GM18868 (cell line): Measurements from ENCODE around the gene KRT24.

Experiments
- ATAC-seq: cut with Tn5 transposase; IDR thresholded peaks from one replicate; pipeline ENCODE4 v1.9.1; 2021; ENCODE audit warnings: mild to moderate bottlenecking, moderate library complexity; ENCODE audit not compliant: unreplicated experiment

The KRT24 gene

GRCh38 chr17:40695874-40696472, 7.6 kb downstream of the KRT24 start:
- ATAC-seq = no peak

DNA sequence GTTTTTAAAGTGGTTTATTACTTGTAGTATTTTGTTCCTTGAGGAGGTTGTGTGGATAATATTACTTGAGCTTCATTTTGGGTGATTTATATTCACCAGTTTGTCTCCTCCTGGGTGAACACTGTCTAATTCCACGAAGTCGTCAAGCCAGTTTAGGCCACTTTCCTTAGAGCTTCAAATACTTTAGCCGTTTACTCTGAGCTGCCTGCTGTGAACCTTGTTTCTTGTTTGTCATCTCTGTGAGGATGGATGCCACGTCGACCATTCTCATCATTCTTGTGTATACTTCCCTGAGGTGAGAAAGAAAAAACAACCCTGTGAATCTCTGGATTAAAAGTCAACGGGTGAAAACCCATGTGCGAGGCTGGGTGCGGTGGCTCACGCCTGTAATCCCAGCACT, 9.0 kb downstream of the KRT24 start:
- ATAC-seq = no peak

GRCh38 chr17:40687106-40687505, 16.4 kb downstream of the KRT24 start:
- no peak for ATAC-seq

DNA sequence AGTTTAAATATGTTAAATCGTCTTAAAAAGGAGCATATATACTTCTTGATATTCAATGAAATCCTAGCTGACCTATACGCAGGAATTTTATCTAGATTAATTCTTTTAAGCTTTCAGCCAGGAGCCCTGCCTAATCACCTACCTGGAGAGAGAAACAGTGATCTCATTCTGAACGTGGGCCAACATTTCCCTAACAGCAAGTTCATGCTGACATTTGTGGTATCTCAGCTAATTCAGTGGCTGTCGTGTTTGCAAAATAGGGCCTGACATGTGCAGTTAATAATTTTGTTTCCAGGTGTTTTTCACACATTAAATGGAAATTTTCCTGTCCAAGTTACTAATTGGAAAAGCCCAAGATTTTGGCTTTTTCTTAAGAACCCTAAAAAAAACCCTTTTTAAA, 17.4 kb downstream of the KRT24 start:
- no peak for ATAC-seq

- ATAC-seq = no peak
These were observed 22.6 kb downstream of the KRT24 start for GRCh38 chr17:40680998-40681397.

GRCh38 chr17:40679523-40679907, 24.0 kb downstream of the KRT24 start:
- ATAC-seq = no peak

GRCh38 chr17:40678902-40679522, 24.5 kb downstream of the KRT24 start:
- no peak for ATAC-seq

DNA sequence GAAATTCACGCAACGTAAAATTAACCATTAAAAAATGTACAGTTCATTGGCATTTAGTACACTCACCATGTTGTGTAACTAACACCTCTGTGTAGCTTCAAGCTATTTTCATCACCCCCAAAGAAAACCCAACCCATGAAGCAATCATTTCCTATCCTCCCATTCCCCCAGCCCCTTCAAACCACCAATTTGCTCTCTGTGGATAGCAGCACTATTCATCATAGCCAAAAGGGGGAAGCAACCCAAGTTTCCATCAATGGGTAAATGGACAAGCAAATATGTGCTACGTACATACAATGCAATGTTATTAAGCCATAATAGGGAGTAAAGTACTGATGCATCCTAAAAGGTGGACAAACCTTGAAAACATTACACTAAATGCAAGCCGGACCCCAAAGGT, 27.6 kb downstream of the KRT24 start:
- ATAC-seq = no peak

GRCh38 chr17:40672654-40673053, 30.9 kb downstream of the KRT24 start:
- no peak for ATAC-seq

DNA sequence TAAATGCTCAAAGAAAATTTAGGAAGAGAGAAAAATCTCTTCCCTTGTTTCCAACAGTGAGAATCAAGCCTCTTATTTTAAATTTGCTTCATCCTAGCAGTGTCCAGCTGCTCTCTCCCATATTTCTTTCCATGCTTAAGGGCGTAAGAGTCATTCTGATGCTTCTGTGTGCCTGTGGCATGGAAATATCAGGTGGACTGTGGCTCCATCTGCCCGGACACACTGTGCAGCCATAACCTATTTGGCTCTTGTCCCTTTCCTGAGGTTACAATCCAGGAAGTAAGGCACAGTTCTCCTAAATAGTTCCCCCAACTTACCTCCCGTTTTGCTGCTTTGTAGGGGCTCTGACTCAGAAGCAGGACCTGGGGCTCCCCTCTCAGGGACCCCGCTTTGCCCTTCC, 32.3 kb downstream of the KRT24 start:
- ATAC-seq = no peak

- ATAC-seq = no peak
These were observed 37.2 kb downstream of the KRT24 start for GRCh38 chr17:40666331-40666730.

- no peak for ATAC-seq
These were observed 38.8 kb downstream of the KRT24 start, which contains the start of gene KRT222 for GRCh38 chr17:40664582-40665333. Gene KRT222, minus strand, starts transcription at chr17:40665177. Its CDS starts 78 bp downstream, at chr17:40665099.

- no peak for ATAC-seq
These were observed 40.3 kb downstream of the KRT24 start for GRCh38 chr17:40663252-40663651.

GRCh38 chr17:40659911-40660310, 43.6 kb downstream of the KRT24 start:
- ATAC-seq = no peak

- ATAC-seq = no peak
These were observed 45.2 kb downstream of the KRT24 start for GRCh38 chr17:40658396-40658795.

- ATAC-seq = no peak
These were observed 51.6 kb downstream of the KRT24 start for GRCh38 chr17:40651939-40652338.

DNA sequence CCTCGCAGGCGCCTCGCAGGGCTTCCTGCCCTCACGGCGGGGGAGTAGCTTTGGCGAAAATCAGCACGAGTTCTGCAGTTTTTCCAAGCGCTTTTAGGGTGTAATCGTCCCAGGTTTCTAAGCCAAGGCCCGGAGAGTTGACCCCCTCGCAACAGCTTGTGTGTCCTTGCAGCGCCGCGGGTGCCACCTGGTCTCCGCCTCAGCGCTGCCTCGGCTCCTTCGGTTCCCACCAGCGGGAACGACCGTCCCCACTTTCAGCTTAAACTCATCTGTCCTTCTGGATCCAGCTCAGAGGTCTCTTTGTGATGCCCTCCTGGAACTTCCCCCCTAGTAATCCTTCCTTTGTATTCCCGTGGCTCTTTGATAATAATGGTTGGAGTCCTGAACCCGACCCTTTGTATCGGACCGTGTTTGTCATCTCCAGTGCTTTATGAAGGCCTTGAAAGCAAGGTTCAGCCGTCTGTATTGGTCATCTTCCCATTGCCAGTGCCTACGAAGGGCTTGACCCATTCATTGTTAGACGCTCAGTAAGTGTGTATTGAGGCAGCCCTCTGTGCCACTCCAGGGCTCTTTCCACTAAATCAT, 55.1 kb downstream of the KRT24 start:
- ATAC-seq = no peak
